Naive thymus-derived CD4-positive, alpha-beta T cell (primary cell): ENCODE results near the gene NKAIN2. TPM values are rescaled to one million over a fixed set of nuclear protein-coding genes. Genes with fewer than 3 reads are reported as not detected.

Experiments used
- ATAC-seq: fragments of 150-1000 bp; cut with Tn5 transposase; 2 replicates; pipeline ENCODE4 v1.10.0; 2021; ENCODE audit warnings: mild to moderate bottlenecking, moderate library complexity
- CTCF ChIA-PET: fragments of 350-600 bp; sonication (Branson Sonifier 250); formaldehyde crosslinking; loops from one replicate; lab custom pipeline; 2021; ENCODE audit warnings: antibody characterized with exemption; lab: Charles Lee
- POLR2A ChIA-PET: fragments of 350-600 bp; sonication (Branson Sonifier 250); formaldehyde crosslinking; loops from one replicate; lab custom pipeline; 2021; ENCODE audit warnings: antibody characterized with exemption, inconsistent platforms; lab: Charles Lee
- DNase-seq, 9 donors: peaks; one replicate each; pipeline versions ENCODE4 v3.0.0 to v3.0.0-alpha.2; 2020 to 2022; ENCODE audit warnings: mixed read lengths in 1 of 9
- H3K27ac ChIP-seq: one replicate; pipeline ENCODE4 v1.7.0; 2013; ENCODE audit warnings: mild to moderate bottlenecking, low read depth, low read length, moderate library complexity
- H3K27me3 ChIP-seq, 2 donors: one replicate each; pipeline ENCODE4 v1.7.0; 2013; ENCODE audit warnings: low read length in 2 of 2, mild to moderate bottlenecking in 2 of 2, moderate library complexity in 2 of 2; ENCODE audit not compliant: control insufficient read depth in 2 of 2, insufficient read depth in 2 of 2
- H3K36me3 ChIP-seq, 3 experiments: 1 replicate in 2 of 3; 2 replicates in 1 of 3; pipeline ENCODE4 v1.7.0; 2013; ENCODE audit warnings: low read length in 3 of 3, mild to moderate bottlenecking in 3 of 3, moderate library complexity in 1 of 3; ENCODE audit not compliant: insufficient read depth in 3 of 3, control insufficient read depth in 2 of 3
- H3K4me1 ChIP-seq, 2 donors: one replicate each; pipeline ENCODE4 v1.7.0; 2013; ENCODE audit warnings: low read length in 2 of 2, mild to moderate bottlenecking in 2 of 2, moderate library complexity in 1 of 2; ENCODE audit not compliant: control insufficient read depth in 2 of 2, insufficient read depth in 2 of 2
- H3K4me3 ChIP-seq: 2 replicates; pipeline ENCODE4 v1.7.0; 2013; ENCODE audit warnings: mild to moderate bottlenecking, low read length
- H3K9me3 ChIP-seq, 3 experiments: 1 replicate in 2 of 3; 2 replicates in 1 of 3; pipeline ENCODE4 v1.7.0; 2013; ENCODE audit warnings: low read length in 3 of 3; ENCODE audit not compliant: control insufficient read depth in 2 of 3
- H3K27ac Mint-ChIP-seq, 9 donors: one replicate each; pipeline ENCODE4 v1.8.0; 2020 to 2022; ENCODE audit warnings: mixed read lengths in 9 of 9, mild to moderate bottlenecking in 8 of 9, moderate library complexity in 5 of 9, inconsistent platforms in 2 of 9
- H3K27me3 Mint-ChIP-seq, 5 donors: one replicate each; pipeline ENCODE4 v1.8.0; 2021 to 2022; ENCODE audit warnings: mixed read lengths in 5 of 5, mild to moderate bottlenecking in 1 of 5
- H3K36me3 Mint-ChIP-seq, 5 donors: one replicate each; pipeline ENCODE4 v1.8.0; 2020 to 2022; ENCODE audit warnings: mixed read lengths in 5 of 5, mild to moderate bottlenecking in 3 of 5, inconsistent platforms in 1 of 5
- H3K4me1 Mint-ChIP-seq, 7 donors: one replicate each; pipeline ENCODE4 v1.8.0; 2020 to 2022; ENCODE audit warnings: mixed read lengths in 7 of 7, mild to moderate bottlenecking in 3 of 7, inconsistent platforms in 1 of 7
- H3K4me3 Mint-ChIP-seq, 10 donors: one replicate each; pipeline ENCODE4 v1.8.0; 2020 to 2022; ENCODE audit warnings: mild to moderate bottlenecking in 10 of 10, mixed read lengths in 10 of 10, moderate library complexity in 6 of 10, inconsistent platforms in 2 of 10
- H3K9me3 Mint-ChIP-seq, 11 donors: one replicate each; pipeline ENCODE4 v1.8.0; 2020 to 2022; ENCODE audit warnings: mixed read lengths in 11 of 11, mild to moderate bottlenecking in 4 of 11, inconsistent platforms in 1 of 11, moderate library complexity in 1 of 11
- intact Hi-C, 2 donors: fragments of 100-400 bp; cut with micrococcal nuclease; formaldehyde crosslinking; loops; one replicate each; pipeline ENCODE4 v1.15.1; 2023
- polyA plus RNA-seq, 2 donors: library from polyadenylated mRNA; unstranded; fragments of 300-500 nt; fragmentation: Illumina TruSeq; gene quantifications; one replicate each; pipeline ENCODE4 v1.2.3, GENCODE V29; 2021
- total RNA-seq, 6 experiments: library from RNA in 5 of 6; stranded (reverse) in 5 of 6; gene quantifications; 1 replicate in 5 of 6; 2 replicates in 1 of 6; pipeline ENCODE4 v1.2.3 and lab custom pipeline; 2021 to 2026

Gene NKAIN2
- total and polyA plus RNA-seq, 7 experiments from 2014 or later, result 0.21 to 2.9 TPM; not detected in 5

DNA sequence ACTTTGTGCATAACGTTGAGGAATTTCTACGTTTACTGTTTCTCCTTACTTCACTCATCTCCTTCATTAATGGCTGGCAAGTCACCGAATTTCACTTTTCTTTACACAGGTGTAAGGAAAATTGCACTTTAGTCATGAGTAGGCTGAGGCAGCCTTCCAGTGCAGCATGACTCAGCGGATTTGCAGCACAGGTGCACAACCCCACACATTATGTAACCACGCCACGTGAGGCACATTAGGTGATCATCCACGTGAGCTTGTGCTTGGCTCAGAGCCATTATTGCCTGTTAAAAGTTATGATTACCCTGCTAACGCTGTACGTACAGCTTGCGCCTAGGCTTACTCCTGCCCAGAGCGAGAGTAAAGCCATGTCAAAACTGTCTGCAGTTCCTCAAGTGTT lies 158.8 kb downstream of the NKAIN2 start:
- ATAC-seq (no peak), DNase-seq (no peak)
- no peak overlapping the region for H3K4me3 Mint-ChIP-seq
- H3K4me1 Mint-ChIP-seq, result no peaks in the 10 kb centered on the region
- H3K27me3 ChIP-seq, result no peaks in the 10 kb centered on the region
- peaks cover 0 to 7% (median 0%) of the 10 kb centered on the region in 11 donors for H3K9me3 Mint-ChIP-seq
- H3K4me3 ChIP-seq, result no peak overlapping the region
- H3K4me1 ChIP-seq, result no peaks in the 10 kb centered on the region
- intact Hi-C loops, result no loop called here
- H3K36me3 ChIP-seq, result no peaks in the 10 kb centered on the region
- ChIA-PET POLR2A (no interaction called here), CTCF (no interaction called here)
- H3K27ac ChIP-seq, result no peak overlapping the region
- H3K9me3 ChIP-seq, result no peaks in the 10 kb centered on the region
- H3K27ac Mint-ChIP-seq, result no peak overlapping the region
- H3K36me3 Mint-ChIP-seq, result no peaks in the 10 kb centered on the region
- no peaks in the 10 kb centered on the region for H3K27me3 Mint-ChIP-seq

- intact Hi-C loops, result no loop called here
- Histone ChIP-seq H3K9me3 (no peaks in the 10 kb centered on the region), H3K36me3 (no peaks in the 10 kb centered on the region), H3K4me3 (no peak overlapping the region), H3K27me3 (no peaks in the 10 kb centered on the region), H3K27ac (no peak overlapping the region), H3K4me1 (no peaks in the 10 kb centered on the region)
- DNase-seq (no peak), ATAC-seq (no peak)
- H3K4me1 Mint-ChIP-seq, result no peaks in the 10 kb centered on the region
- POLR2A ChIA-PET, result no interaction called here
- peaks cover 0 to 4% (median 0%) of the 10 kb centered on the region in 11 donors for H3K9me3 Mint-ChIP-seq
- no peaks in the 10 kb centered on the region for H3K27me3 Mint-ChIP-seq
- H3K27ac Mint-ChIP-seq, result no peak overlapping the region
- H3K36me3 Mint-ChIP-seq, result no peaks in the 10 kb centered on the region
- no peak overlapping the region for H3K4me3 Mint-ChIP-seq
- CTCF ChIA-PET, result no interaction called here
Observed at GRCh38 chr6:123965894-123966293, 162.2 kb downstream of the NKAIN2 start.

- H3K27ac Mint-ChIP-seq, result no peak overlapping the region
- Histone ChIP-seq H3K27me3 (no peaks in the 10 kb centered on the region), H3K27ac (no peak overlapping the region), H3K4me1 (no peaks in the 10 kb centered on the region), H3K4me3 (no peak overlapping the region), H3K36me3 (no peaks in the 10 kb centered on the region), H3K9me3 (no peaks in the 10 kb centered on the region)
- intact Hi-C loops, result no loop called here
- H3K4me1 Mint-ChIP-seq, result no peaks in the 10 kb centered on the region
- ChIA-PET CTCF (no interaction called here), POLR2A (no interaction called here)
- ATAC-seq (no peak), DNase-seq (no peak)
- no peaks in the 10 kb centered on the region for H3K27me3 Mint-ChIP-seq
- H3K4me3 Mint-ChIP-seq, result no peak overlapping the region
- H3K36me3 Mint-ChIP-seq, result no peaks in the 10 kb centered on the region
- peaks cover 0 to 3% (median 0%) of the 10 kb centered on the region in 11 donors for H3K9me3 Mint-ChIP-seq
Observed at GRCh38 chr6:123966618-123967017, 163.0 kb downstream of the NKAIN2 start.

GRCh38 chr6:123967905-123968304 lies 164.2 kb downstream of the NKAIN2 start:
- intact Hi-C loops, result no loop called here

DNA sequence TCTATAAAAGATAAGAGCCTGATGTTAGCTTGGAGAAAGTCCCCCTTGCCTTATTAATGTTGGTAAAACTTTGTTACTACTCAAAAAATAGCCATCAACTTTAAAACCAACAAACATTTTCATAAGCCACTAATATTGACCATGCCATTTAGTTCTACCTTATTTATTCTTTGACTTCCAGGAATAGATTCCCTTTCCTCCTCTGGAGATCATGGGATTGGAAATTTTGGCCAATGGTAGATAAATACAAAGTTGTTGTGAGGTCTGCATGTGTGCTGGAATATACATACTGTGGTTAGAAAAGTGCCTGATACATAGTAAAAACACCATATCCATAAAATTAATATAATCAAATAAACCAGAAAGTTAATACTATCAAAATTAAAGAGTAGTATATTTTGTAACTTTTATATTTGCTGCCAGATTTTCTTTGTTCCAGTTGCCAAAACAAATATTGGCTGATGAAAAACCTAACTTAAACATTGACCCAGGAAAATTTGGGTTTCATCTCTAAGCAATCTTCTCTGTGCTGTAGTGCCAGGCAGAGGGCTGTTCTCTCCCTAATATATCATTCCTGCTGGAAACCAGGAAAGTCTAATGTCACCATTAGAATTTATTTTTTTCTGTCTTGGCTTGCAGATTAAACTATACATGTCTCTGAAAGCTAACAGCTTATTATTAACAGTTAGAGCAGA lies 169.1 kb downstream of the NKAIN2 start:
- Histone ChIP-seq H3K27me3 (no peaks in the 10 kb centered on the region), H3K4me3 (no peak overlapping the region), H3K27ac (no peak overlapping the region), H3K4me1 (no peaks in the 10 kb centered on the region), H3K36me3 (no peaks in the 10 kb centered on the region), H3K9me3 (no peaks in the 10 kb centered on the region)
- Mint-ChIP-seq H3K27me3 (no peaks in the 10 kb centered on the region), H3K36me3 (no peaks in the 10 kb centered on the region), H3K9me3 (peaks cover 0 to 6% (median 0%) of the 10 kb centered on the region in 11 donors), H3K4me3 (no peak overlapping the region), H3K4me1 (peaks cover 0 to 2% (median 0%) of the 10 kb centered on the region in 7 donors), H3K27ac (no peak overlapping the region)
- CTCF ChIA-PET, result no interaction called here
- intact Hi-C loops, result no loop called here
- POLR2A ChIA-PET, result no interaction called here
- ATAC-seq (no peak), DNase-seq (no peak)

More at GRCh38 chr6:123967905-123968304, 164.2 kb downstream of the NKAIN2 start:
- Mint-ChIP-seq H3K9me3 (peaks cover 0 to 3% (median 0%) of the 10 kb centered on the region in 11 donors), H3K4me1 (no peaks in the 10 kb centered on the region), H3K27me3 (no peaks in the 10 kb centered on the region), H3K27ac (no peak overlapping the region), H3K36me3 (no peaks in the 10 kb centered on the region), H3K4me3 (no peak overlapping the region)
- H3K4me3 ChIP-seq, result no peak overlapping the region
- DNase-seq, result no peak
- no peak overlapping the region for H3K27ac ChIP-seq
- no peaks in the 10 kb centered on the region for H3K36me3 ChIP-seq
- ATAC-seq, result no peak
- CTCF ChIA-PET, result no interaction called here
- H3K9me3 ChIP-seq, result no peaks in the 10 kb centered on the region
- H3K27me3 ChIP-seq, result no peaks in the 10 kb centered on the region
- POLR2A ChIA-PET, result no interaction called here
- no peaks in the 10 kb centered on the region for H3K4me1 ChIP-seq

DNA sequence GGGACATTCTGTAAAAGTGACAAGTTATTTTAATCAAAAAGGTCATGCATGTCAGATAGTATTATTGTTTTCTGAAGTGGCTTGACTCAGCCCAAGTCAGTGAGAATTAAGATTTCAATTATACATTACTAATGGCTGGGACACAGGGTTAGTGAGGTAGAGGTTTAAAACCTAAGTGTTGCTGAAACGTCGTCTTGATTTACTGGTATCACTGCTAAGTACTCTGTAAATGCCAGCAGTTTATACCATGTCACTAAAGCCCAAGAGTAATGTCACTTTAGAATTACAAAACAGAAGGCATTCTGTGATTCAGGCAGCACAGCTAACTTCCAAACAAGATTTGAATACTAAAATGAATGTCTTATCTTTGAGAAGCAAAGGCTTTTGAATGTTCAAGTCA lies 176.6 kb downstream of the NKAIN2 start:
- Mint-ChIP-seq H3K9me3 (peaks cover 0 to 4% (median 0%) of the 10 kb centered on the region in 11 donors), H3K27ac (no peak overlapping the region), H3K27me3 (no peaks in the 10 kb centered on the region), H3K4me1 (no peaks in the 10 kb centered on the region), H3K36me3 (no peaks in the 10 kb centered on the region), H3K4me3 (no peak overlapping the region)
- ChIA-PET POLR2A (no interaction called here), CTCF (no interaction called here)
- Histone ChIP-seq H3K4me1 (no peaks in the 10 kb centered on the region), H3K36me3 (no peaks in the 10 kb centered on the region), H3K4me3 (no peak overlapping the region), H3K27ac (no peak overlapping the region), H3K9me3 (no peaks in the 10 kb centered on the region), H3K27me3 (no peaks in the 10 kb centered on the region)
- no peak for DNase-seq
- ATAC-seq, result no peak
- intact Hi-C loops, result no loop called here

GRCh38 chr6:123986938-123987337 lies 183.3 kb downstream of the NKAIN2 start:
- ChIA-PET CTCF (no interaction called here), POLR2A (no interaction called here)
- no peaks in the 10 kb centered on the region for H3K9me3 ChIP-seq
- no peaks in the 10 kb centered on the region for H3K4me1 ChIP-seq
- H3K27me3 ChIP-seq, result no peaks in the 10 kb centered on the region
- no peaks in the 10 kb centered on the region for H3K27me3 Mint-ChIP-seq
- H3K36me3 Mint-ChIP-seq, result no peaks in the 10 kb centered on the region
- DNase-seq (no peak), ATAC-seq (no peak)
- no peak overlapping the region for H3K27ac Mint-ChIP-seq
- no peaks in the 10 kb centered on the region for H3K36me3 ChIP-seq
- no peak overlapping the region for H3K27ac ChIP-seq
- no peak overlapping the region for H3K4me3 ChIP-seq
- intact Hi-C loops, result no loop called here
- no peak overlapping the region for H3K4me3 Mint-ChIP-seq
- no peaks in the 10 kb centered on the region for H3K4me1 Mint-ChIP-seq
- H3K9me3 Mint-ChIP-seq, result peaks cover 0 to 5% (median 0%) of the 10 kb centered on the region in 11 donors
